Stimulated activated naive CD8-positive, alpha-beta T cell treated with anti-CD3 and anti-CD28 coated beads, Interleukin-15, Interleukin-2, amounts not matched to agents 100 ng/mL and 50 ng/mL, for 24 hours (primary cell): ENCODE measurements around the gene CDCA7.
"Not testable (repeated sequence)": the region's sequence is repeated elsewhere in the genome, so short reads cannot be mapped to it uniquely, and the experiment has no call there.

Experiments
- H3K27ac Mint-ChIP-seq: one replicate; pipeline ENCODE4 v1.8.0; 2021; ENCODE audit warnings: mild to moderate bottlenecking, mixed read lengths
- H3K27me3 Mint-ChIP-seq: one replicate; pipeline ENCODE4 v1.8.0; 2021; ENCODE audit warnings: mixed read lengths
- H3K36me3 Mint-ChIP-seq: one replicate; pipeline ENCODE4 v1.8.0; 2021; ENCODE audit warnings: low read depth, mixed read lengths
- H3K4me1 Mint-ChIP-seq: one replicate; pipeline ENCODE4 v1.8.0; 2021; ENCODE audit warnings: low read depth, mixed read lengths
- H3K4me3 Mint-ChIP-seq: one replicate; pipeline ENCODE4 v1.8.0; 2021; ENCODE audit warnings: mild to moderate bottlenecking, mixed read lengths
- H3K9me3 Mint-ChIP-seq: one replicate; pipeline ENCODE4 v1.8.0; 2021; ENCODE audit warnings: mixed read lengths

Gene CDCA7

DNA sequence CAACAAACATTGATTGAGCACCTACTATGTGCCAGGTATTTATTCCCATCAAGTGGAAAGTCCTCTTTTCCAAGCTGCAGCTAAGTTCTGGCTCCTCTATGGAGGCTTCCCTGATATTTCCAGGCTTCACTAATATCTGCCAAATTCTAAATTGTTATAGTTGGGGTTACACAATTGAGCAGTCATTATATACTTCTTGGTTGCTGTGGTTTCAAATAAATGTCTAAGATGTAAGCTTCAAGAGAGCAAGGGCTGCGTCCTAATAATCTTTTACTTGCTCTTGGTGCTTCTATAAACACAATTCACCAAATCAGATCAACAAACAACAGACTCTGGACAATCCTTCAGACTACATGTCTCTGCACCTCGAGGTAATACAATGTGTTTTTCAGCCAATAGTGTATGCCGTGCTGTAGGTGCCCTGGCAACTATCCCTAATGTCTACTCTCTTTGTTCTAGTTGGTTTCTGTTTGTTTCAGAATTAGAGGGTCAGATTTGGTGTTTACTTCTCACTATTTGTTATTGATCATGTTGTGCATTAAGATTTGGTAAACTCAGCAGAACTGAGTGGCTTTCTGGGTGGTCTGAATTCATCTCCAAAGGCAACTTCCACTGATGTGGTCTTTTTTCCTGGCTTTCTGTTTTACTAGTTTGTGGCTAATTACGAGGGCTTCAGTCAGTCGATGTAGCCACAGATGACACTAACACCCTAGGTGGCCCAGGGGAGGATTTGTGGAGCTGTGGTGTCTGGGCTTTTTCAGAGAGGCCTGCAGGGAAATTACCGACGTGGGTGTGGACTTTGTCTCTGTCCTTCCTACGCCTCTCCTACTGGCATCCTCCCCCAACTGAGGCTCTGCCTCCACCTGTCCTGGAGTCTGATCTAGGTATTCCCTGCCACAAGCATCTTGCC is 50.4 kb downstream of the CDCA7 start:
- H3K4me3 Mint-ChIP-seq = no peak overlapping the region
- H3K36me3 Mint-ChIP-seq = no peaks in the 10 kb centered on the region
- H3K4me1 Mint-ChIP-seq = no peaks in the 10 kb centered on the region
- H3K27me3 Mint-ChIP-seq = peaks cover 44% of the 10 kb centered on the region
- no peak overlapping the region for H3K27ac Mint-ChIP-seq
- H3K9me3 Mint-ChIP-seq = no peaks in the 10 kb centered on the region

DNA sequence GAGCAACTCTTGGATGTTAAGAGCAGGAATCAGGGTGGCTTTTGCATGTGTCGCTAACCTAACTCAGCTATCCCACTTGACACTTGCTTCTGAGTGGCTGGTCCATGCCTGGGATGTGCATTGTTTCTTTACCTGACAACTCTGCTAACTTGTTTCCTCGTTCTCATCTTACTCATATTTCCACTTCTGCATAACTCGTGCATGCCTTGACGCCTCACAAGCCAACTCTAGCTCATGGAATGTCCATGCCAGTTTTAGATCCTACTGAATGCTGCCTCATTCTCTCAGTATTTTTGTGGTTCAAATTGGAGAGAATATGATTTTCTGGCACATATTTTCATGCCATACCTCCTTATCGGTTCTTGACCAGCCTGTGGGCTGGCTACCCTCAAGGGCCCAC is 52.5 kb downstream of the CDCA7 start:
- no peaks in the 10 kb centered on the region for H3K9me3 Mint-ChIP-seq
- no peaks in the 10 kb centered on the region for H3K4me1 Mint-ChIP-seq
- H3K36me3 Mint-ChIP-seq = no peaks in the 10 kb centered on the region
- H3K27ac Mint-ChIP-seq = no peak overlapping the region
- peaks cover 28% of the 10 kb centered on the region for H3K27me3 Mint-ChIP-seq
- no peak overlapping the region for H3K4me3 Mint-ChIP-seq

DNA sequence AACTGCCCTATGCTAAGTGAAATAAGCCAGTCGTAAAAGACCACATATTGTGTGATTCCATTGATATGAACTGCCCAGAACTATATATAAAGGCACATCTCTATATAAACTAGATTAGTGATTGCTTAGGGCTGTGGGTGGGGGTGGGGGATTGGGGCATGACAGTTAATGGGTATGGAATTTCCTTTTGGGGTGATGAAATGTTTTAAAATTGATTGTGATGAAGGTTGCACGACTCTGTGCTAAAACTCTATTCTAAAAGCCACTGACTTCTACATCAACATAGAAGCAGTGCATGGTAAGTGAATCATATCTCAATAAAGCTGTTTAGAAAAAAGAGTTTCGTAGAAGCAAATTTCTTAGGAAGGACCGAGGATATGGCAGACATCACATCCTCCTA is 53.0 kb downstream of the CDCA7 start:
- Mint-ChIP-seq H3K4me1 (no peaks in the 10 kb centered on the region), H3K36me3 (no peaks in the 10 kb centered on the region), H3K9me3 (no peaks in the 10 kb centered on the region), H3K27ac (no peak overlapping the region), H3K27me3 (peaks cover 24% of the 10 kb centered on the region), H3K4me3 (no peak overlapping the region)

GRCh38 chr2:173410579-173410978 is 55.9 kb downstream of the CDCA7 start:
- Mint-ChIP-seq H3K9me3 (no peaks in the 10 kb centered on the region), H3K27me3 (peaks cover 18% of the 10 kb centered on the region), H3K27ac (no peak overlapping the region), H3K36me3 (no peaks in the 10 kb centered on the region), H3K4me3 (no peak overlapping the region), H3K4me1 (no peaks in the 10 kb centered on the region)

DNA sequence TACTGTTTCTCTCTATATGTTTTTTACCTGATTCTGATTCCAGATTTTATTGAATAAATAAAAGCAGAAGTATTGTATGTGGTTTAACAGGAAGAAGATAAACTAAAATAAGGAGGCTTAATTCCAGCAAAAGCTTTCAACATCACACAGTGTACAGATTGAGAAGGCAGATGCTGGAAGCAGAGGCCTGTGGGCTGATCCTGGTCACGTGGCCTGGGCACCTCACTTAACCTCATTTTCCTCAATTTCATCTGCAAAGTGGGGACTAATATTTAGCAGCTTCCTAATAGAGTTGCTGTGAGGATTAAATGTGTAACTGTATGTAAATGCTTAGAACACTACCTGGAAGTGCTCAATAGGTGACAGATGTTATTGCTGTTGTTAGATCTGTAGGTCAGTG is 58.0 kb downstream of the CDCA7 start:
- Mint-ChIP-seq H3K27ac (no peak overlapping the region), H3K9me3 (no peaks in the 10 kb centered on the region), H3K36me3 (no peaks in the 10 kb centered on the region), H3K4me1 (no peaks in the 10 kb centered on the region), H3K4me3 (no peak overlapping the region), H3K27me3 (peaks cover 20% of the 10 kb centered on the region)

- Mint-ChIP-seq H3K27me3 (peaks cover 20% of the 10 kb centered on the region), H3K36me3 (no peaks in the 10 kb centered on the region), H3K4me3 (no peak overlapping the region), H3K4me1 (no peaks in the 10 kb centered on the region), H3K9me3 (no peaks in the 10 kb centered on the region), H3K27ac (no peak overlapping the region)
Measured at GRCh38 chr2:173414823-173415322, 60.2 kb downstream of the CDCA7 start.

GRCh38 chr2:173415431-173416381 is 61.0 kb downstream of the CDCA7 start:
- H3K27me3 Mint-ChIP-seq = peaks cover 21% of the 10 kb centered on the region
- H3K9me3 Mint-ChIP-seq = no peaks in the 10 kb centered on the region
- H3K36me3 Mint-ChIP-seq = no peaks in the 10 kb centered on the region
- no peak overlapping the region for H3K4me3 Mint-ChIP-seq
- H3K27ac Mint-ChIP-seq = no peak overlapping the region
- H3K4me1 Mint-ChIP-seq = no peaks in the 10 kb centered on the region

- not testable (repeated sequence) for H3K4me1 Mint-ChIP-seq, H3K36me3 Mint-ChIP-seq, H3K27ac Mint-ChIP-seq, H3K9me3 Mint-ChIP-seq, H3K4me3 Mint-ChIP-seq
- H3K27me3 Mint-ChIP-seq = peaks cover 24% of the 10 kb centered on the region
Measured at GRCh38 chr2:173416415-173417152, 61.9 kb downstream of the CDCA7 start.

DNA sequence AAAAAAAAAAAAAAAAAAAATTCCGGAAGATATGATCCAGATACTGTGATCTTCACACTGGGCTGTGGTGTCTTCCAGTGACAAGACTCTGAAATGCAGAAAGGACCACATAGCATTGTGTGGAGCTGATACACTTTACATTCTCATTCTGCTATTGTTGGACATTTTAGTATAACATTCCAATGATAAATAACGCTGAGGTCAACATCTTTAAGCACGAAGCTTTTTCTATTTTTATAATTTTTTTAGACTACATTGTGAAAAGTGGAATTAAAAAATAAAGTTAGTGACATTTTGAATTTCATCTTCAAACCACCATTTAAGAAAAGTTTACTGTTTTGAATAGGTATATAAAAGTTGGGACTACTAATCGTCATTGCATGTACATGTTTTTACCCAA is 62.7 kb downstream of the CDCA7 start:
- no peaks in the 10 kb centered on the region for H3K9me3 Mint-ChIP-seq
- H3K36me3 Mint-ChIP-seq = no peaks in the 10 kb centered on the region
- no peak overlapping the region for H3K4me3 Mint-ChIP-seq
- no peak overlapping the region for H3K27ac Mint-ChIP-seq
- H3K4me1 Mint-ChIP-seq = no peaks in the 10 kb centered on the region
- peaks cover 28% of the 10 kb centered on the region for H3K27me3 Mint-ChIP-seq

- H3K4me1 Mint-ChIP-seq = no peaks in the 10 kb centered on the region
- H3K36me3 Mint-ChIP-seq = no peaks in the 10 kb centered on the region
- no peak overlapping the region for H3K4me3 Mint-ChIP-seq
- H3K27ac Mint-ChIP-seq = no peak overlapping the region
- H3K27me3 Mint-ChIP-seq = peaks cover 26% of the 10 kb centered on the region
- H3K9me3 Mint-ChIP-seq = no peaks in the 10 kb centered on the region
Measured at GRCh38 chr2:173417802-173418201, 63.1 kb downstream of the CDCA7 start.
